HG02623 (cell line): Measurements from ENCODE around the gene NEO1.

ENCODE experiments used
- ATAC-seq: cut with Tn5 transposase; IDR thresholded peaks from one replicate; pipeline ENCODE4 v1.9.1; 2021; ENCODE audit warnings: moderate library complexity; ENCODE audit not compliant: unreplicated experiment

The NEO1 gene

DNA sequence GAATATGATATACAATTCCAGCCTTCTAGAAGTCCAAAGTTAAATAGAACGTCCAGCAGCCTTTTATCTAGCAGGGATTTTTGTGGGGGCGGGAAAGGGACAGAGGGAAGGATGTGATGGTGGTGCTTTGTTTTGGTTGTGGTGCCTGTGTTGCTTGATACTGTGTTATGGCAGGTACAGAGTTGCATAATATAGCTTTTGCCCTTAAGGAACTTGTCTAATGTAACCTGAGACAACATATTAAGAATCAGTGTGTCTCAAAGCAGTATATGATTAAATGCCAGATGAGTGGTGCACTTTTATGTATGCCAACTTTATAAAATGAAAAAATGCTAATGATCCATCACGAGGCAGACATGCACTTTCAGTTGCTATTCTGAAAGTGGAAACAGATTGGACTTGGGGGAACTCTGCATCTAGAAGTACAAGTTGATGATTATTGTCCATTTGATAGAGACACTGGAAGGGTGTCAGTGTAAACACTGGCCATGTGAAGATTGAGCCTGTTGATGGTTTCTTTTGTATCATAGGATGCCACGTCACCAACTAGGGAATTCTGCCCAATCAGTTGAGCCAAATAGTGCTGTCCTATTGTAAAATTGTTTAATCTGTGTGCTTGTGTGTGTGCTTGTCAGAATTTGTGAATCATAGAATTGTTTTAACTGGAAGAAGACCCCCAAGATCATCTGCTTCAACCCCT lies 23.0 kb downstream of the NEO1 start:
- no peak for ATAC-seq

DNA sequence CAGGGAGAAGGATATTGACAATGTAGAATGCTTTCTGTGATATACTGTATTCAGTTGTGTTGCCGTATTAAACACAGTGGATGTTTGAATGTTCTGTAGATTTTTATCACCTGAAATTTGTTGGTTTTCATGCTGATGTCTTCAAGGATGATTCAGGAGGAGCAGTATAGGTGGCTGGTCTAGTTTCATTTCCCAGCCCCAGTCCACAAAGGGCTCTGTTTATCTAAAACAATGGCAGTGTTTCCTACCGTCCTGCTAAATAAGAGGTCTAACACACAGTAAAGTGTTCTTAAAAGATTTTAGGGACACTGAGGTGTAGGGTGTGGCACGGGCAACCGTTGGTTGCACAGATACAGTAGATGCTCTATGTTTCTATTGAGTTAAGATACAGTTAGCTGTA lies 26.0 kb downstream of the NEO1 start:
- no peak for ATAC-seq

- no peak for ATAC-seq
Observed at GRCh38 chr15:73078722-73079121, 26.5 kb downstream of the NEO1 start.

GRCh38 chr15:73079565-73079964 lies 27.3 kb downstream of the NEO1 start:
- ATAC-seq = no peak

DNA sequence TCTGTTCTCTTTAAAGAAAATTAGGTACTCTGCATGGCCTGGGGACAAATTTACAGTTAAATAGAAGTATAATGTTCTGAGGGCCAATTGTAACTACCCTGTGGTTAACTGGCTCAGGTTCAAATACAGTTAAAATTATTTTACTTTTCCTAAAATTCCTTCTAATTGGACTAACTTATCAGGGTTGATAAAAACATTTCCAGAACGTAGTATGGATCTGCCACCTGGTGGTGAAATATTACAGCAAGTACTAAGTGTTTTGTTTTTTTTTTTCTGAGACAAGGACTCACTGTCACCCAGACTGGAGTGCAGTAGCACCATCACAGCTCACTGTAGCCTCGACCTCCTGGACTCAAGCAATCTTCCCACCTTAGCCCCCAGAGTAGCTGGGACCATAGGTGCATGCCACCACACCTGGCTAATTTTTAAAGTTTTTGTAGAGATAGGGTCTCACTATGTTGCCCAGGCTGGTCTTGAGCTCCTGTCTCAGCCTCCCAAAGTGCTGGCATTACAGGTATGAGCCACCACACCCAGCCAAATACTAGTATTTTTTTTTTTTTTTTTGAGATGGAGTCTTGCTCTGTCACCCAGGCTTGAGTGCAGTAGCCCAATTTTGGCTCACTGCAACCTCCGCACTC lies 29.2 kb downstream of the NEO1 start:
- ATAC-seq = no peak

- ATAC-seq = no peak
Observed at GRCh38 chr15:73082812-73083211, 30.5 kb downstream of the NEO1 start.

GRCh38 chr15:73087098-73087497 lies 34.8 kb downstream of the NEO1 start:
- ATAC-seq = no peak

- no peak for ATAC-seq
Observed at GRCh38 chr15:73105064-73105463, 52.8 kb downstream of the NEO1 start.

GRCh38 chr15:73108676-73109075 lies 56.4 kb downstream of the NEO1 start:
- no peak for ATAC-seq

- no peak for ATAC-seq
Observed at GRCh38 chr15:73109765-73110164, 57.5 kb downstream of the NEO1 start.

GRCh38 chr15:73110201-73110600 lies 57.9 kb downstream of the NEO1 start:
- ATAC-seq = no peak

GRCh38 chr15:73114064-73114463 lies 61.8 kb downstream of the NEO1 start:
- ATAC-seq = no peak

- ATAC-seq = no peak
Observed at GRCh38 chr15:73116164-73116563, 63.9 kb downstream of the NEO1 start.

DNA sequence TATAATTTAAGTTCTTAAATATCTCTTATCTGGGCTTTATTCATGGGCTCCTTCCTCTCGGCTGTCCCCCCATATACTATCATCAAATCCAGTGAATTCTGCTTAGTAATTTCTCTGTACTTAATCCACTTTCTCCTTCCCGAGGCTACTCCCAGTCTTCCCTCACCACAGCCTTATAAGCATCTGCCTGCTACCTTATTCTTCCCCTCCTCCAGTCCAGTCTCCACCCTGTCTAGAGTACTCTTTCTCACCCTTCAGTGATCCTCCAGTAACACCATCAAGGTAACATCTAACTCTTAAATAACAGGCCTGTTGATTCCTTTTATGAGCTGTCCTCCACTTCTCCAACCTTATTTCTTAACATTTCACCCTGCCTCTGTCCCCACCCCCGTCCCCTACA lies 65.8 kb downstream of the NEO1 start:
- no peak for ATAC-seq

GRCh38 chr15:73119478-73119877 lies 67.2 kb downstream of the NEO1 start:
- ATAC-seq = no peak

DNA sequence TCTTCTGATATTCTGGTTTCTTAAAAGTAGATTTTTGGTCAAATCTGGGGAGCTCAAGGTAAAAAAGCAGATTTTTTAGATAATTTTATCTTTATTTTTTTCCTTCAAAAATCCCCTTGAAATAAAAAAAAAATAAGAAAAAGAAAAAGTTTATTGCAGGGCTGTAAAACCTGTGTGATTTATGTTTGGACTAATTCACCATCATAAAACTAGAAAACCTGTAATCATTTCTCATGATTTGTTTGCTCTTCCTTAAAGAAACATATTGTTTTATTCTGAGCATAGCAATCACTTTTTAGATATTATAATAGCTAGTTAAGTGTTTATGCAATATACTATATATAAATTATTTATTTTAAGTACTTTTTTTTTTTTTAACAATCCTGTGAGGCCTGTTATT lies 68.0 kb downstream of the NEO1 start:
- no peak for ATAC-seq

- ATAC-seq = no peak
Observed at GRCh38 chr15:73125219-73125618, 73.0 kb downstream of the NEO1 start.

DNA sequence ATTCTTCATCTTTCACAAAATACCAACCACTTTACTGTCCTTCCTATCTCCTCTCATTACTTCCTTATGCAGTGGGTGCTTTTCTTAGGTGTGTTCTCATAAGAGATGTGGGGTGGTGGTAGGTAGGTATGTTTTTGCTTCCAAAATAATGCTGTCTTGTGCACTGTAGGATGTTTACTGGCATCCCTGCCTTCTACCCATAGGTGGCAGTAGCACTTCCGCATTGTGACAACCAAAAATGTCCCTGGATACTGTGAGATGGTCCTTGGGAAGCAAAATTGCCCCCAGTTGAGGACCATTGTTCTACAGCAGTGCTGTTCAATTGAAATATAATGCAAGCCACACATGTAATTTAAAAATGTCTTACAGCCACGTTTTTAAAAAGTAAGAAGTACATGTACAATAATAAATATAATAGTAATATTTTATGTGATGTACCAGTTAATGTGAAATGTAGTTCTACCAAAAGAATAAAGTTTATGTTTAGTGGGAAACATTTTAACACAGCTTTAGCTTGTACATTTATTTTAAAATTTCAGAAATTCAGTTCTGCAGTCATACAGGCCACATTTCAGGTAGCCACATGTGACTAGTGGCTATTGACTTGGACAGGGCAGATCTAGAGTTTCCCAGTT lies 75.2 kb downstream of the NEO1 start:
- ATAC-seq = no peak

- ATAC-seq = no peak
Observed at GRCh38 chr15:73130830-73131229, 78.6 kb downstream of the NEO1 start.

- ATAC-seq = no peak
Observed at GRCh38 chr15:73134196-73134595, 81.9 kb downstream of the NEO1 start.

DNA sequence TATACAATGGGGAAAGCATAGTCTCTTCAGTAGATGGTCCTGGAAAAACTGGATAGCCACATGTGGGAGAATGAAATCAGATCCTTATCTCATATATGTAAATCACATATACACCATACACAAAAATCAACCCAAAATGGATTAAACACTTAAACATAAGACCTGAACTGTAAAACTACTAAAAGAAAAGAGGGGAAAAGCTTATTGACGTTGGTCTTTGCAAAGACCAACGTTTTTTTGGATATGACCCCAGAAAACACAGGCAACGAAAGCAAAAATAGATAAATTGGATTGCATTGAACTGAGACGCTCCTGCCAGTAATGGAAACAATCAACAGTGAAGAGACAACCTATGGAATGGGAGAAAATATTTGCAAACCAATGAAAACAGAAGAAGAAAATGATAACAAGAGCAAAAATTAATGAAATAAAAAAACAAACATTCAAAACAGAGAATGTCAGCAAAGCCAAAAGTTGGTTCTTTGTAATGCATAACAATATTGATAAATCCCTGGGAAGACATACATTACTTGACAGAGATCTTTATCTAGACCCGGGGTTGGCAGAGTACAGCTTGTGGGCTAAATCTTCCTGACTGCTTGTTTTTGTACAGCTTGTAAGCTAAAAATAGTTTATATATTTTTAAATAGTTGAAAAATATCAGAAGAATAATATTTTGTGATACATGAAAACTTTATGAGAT lies 86.9 kb downstream of the NEO1 start:
- no peak for ATAC-seq
